ENCODE measurements around the gene OCA2. TPM values are rescaled to one million over a fixed set of nuclear protein-coding genes. Genes with fewer than 3 reads are reported as not detected.

OCA2 gene
- total RNA-seq, 1 experiment from 2014 or later = 0.09 TPM

GRCh38 chr15:27824841-27825422 lies 274.2 kb downstream of the OCA2 start:
- H3K27me3 ChIP-seq (replicated peaks; ENCODE audit: insufficient read depth, low read depth, low read length, poor library complexity) = no peaks in the 10 kb centered on the region
- no peak for TF ChIP-seq EZH2 (IDR thresholded peaks at IDR 0.05; ENCODE audit: borderline replicate concordance, low read depth, low read length, poor library complexity, severe bottlenecking)
- TF ChIP-seq, protein P1, sequence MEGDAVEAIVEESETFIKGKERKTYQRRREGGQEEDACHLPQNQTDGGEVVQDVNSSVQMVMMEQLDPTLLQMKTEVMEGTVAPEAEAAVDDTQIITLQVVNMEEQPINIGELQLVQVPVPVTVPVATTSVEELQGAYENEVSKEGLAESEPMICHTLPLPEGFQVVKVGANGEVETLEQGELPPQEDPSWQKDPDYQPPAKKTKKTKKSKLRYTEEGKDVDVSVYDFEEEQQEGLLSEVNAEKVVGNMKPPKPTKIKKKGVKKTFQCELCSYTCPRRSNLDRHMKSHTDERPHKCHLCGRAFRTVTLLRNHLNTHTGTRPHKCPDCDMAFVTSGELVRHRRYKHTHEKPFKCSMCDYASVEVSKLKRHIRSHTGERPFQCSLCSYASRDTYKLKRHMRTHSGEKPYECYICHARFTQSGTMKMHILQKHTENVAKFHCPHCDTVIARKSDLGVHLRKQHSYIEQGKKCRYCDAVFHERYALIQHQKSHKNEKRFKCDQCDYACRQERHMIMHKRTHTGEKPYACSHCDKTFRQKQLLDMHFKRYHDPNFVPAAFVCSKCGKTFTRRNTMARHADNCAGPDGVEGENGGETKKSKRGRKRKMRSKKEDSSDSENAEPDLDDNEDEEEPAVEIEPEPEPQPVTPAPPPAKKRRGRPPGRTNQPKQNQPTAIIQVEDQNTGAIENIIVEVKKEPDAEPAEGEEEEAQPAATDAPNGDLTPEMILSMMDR (conservative IDR thresholded peaks at IDR 0.05; ENCODE audit: low read depth, low read length) = no peak
- peaks cover 34% of the 10 kb centered on the region for H3K9me3 ChIP-seq (ENCODE audit: low read depth, low read length, poor library complexity, severe bottlenecking)
- intact Hi-C loops (cut with micrococcal nuclease; ENCODE audit: unreplicated experiment) = no loop called here
- ChIA-PET POLR2A (ENCODE audit: low non-redundant PET) (no interaction called here), CTCF (no interaction called here)
- H3K27ac ChIP-seq (ENCODE audit: low read depth, low read length, poor library complexity, severe bottlenecking) = no peak overlapping the region
- no peaks in the 10 kb centered on the region for H3K4me1 ChIP-seq (ENCODE audit: insufficient read depth, low read length, poor library complexity, severe bottlenecking)
- DNase-seq (ENCODE audit: low spot score) = no peak
- BruUV-seq (replicated peaks) = no TSS peak
- no peaks in the 10 kb centered on the region for H3K36me3 ChIP-seq (ENCODE audit: insufficient read depth, low read length, poor library complexity, severe bottlenecking)
- H3K4me3 ChIP-seq (ENCODE audit: low read depth, low read length, poor library complexity, severe bottlenecking) = no peak overlapping the region

DNA sequence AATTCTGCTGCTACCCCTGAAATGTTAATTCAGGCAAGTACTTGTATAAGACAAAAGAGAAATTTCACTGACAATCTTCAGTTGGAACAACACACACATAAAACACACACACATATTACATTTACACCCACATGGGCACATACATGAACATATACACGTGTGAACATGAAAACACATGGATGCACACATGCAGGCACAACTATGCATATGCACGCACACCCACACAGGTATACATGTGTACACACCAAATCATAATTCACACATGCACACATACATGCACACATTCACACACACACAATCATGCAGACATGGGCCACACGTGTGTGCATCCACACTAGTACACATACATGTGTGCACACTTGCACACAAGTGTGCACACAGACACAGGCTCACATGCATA lies 277.8 kb downstream of the OCA2 start:
- BruUV-seq (replicated peaks) = no TSS peak
- ChIA-PET CTCF (no interaction called here), POLR2A (ENCODE audit: low non-redundant PET) (no interaction called here)
- no peak overlapping the region for H3K27ac ChIP-seq (ENCODE audit: low read depth, low read length, poor library complexity, severe bottlenecking)
- H3K36me3 ChIP-seq (ENCODE audit: insufficient read depth, low read length, poor library complexity, severe bottlenecking) = no peaks in the 10 kb centered on the region
- DNase-seq (ENCODE audit: low spot score) = no peak
- no peaks in the 10 kb centered on the region for H3K4me1 ChIP-seq (ENCODE audit: insufficient read depth, low read length, poor library complexity, severe bottlenecking)
- TF ChIP-seq EZH2 (IDR thresholded peaks at IDR 0.05; ENCODE audit: borderline replicate concordance, low read depth, low read length, poor library complexity, severe bottlenecking) = no peak
- TF ChIP-seq, protein P1 (conservative IDR thresholded peaks at IDR 0.05; ENCODE audit: low read depth, low read length) = no peak
- H3K9me3 ChIP-seq (ENCODE audit: low read depth, low read length, poor library complexity, severe bottlenecking) = peaks cover 39% of the 10 kb centered on the region
- H3K27me3 ChIP-seq (replicated peaks; ENCODE audit: insufficient read depth, low read depth, low read length, poor library complexity) = no peaks in the 10 kb centered on the region
- intact Hi-C loops (cut with micrococcal nuclease; ENCODE audit: unreplicated experiment) = no loop called here
- H3K4me3 ChIP-seq (ENCODE audit: low read depth, low read length, poor library complexity, severe bottlenecking) = no peak overlapping the region

GRCh38 chr15:27820722-27821121 lies 278.4 kb downstream of the OCA2 start:
- no peaks in the 10 kb centered on the region for H3K27me3 ChIP-seq (replicated peaks; ENCODE audit: insufficient read depth, low read depth, low read length, poor library complexity)
- no peaks in the 10 kb centered on the region for H3K4me1 ChIP-seq (ENCODE audit: insufficient read depth, low read length, poor library complexity, severe bottlenecking)
- BruUV-seq (replicated peaks) = no TSS peak
- H3K36me3 ChIP-seq (ENCODE audit: insufficient read depth, low read length, poor library complexity, severe bottlenecking) = no peaks in the 10 kb centered on the region
- H3K4me3 ChIP-seq (ENCODE audit: low read depth, low read length, poor library complexity, severe bottlenecking) = no peak overlapping the region
- POLR2A ChIA-PET (ENCODE audit: low non-redundant PET) = no interaction called here
- no peak for DNase-seq (ENCODE audit: low spot score)
- CTCF ChIA-PET = no interaction called here
- H3K9me3 ChIP-seq (ENCODE audit: low read depth, low read length, poor library complexity, severe bottlenecking) = peaks cover 34% of the 10 kb centered on the region
- H3K27ac ChIP-seq (ENCODE audit: low read depth, low read length, poor library complexity, severe bottlenecking) = no peak overlapping the region
- intact Hi-C loops (cut with micrococcal nuclease; ENCODE audit: unreplicated experiment) = no loop called here
- no peak for TF ChIP-seq EZH2 (IDR thresholded peaks at IDR 0.05; ENCODE audit: borderline replicate concordance, low read depth, low read length, poor library complexity, severe bottlenecking)

- no peak for DNase-seq (ENCODE audit: low spot score)
- CTCF ChIA-PET = no interaction called here
- H3K4me3 ChIP-seq (ENCODE audit: low read depth, low read length, poor library complexity, severe bottlenecking) = no peak overlapping the region
- POLR2A ChIA-PET (ENCODE audit: low non-redundant PET) = no interaction called here
- TF ChIP-seq, protein P1 (conservative IDR thresholded peaks at IDR 0.05; ENCODE audit: low read depth, low read length) = no peak
- TF ChIP-seq EZH2 (IDR thresholded peaks at IDR 0.05; ENCODE audit: borderline replicate concordance, low read depth, low read length, poor library complexity, severe bottlenecking) = no peak
- no peaks in the 10 kb centered on the region for H3K27me3 ChIP-seq (replicated peaks; ENCODE audit: insufficient read depth, low read depth, low read length, poor library complexity)
- intact Hi-C loops (cut with micrococcal nuclease; ENCODE audit: unreplicated experiment) = no loop called here
- no peaks in the 10 kb centered on the region for H3K36me3 ChIP-seq (ENCODE audit: insufficient read depth, low read length, poor library complexity, severe bottlenecking)
- BruUV-seq (replicated peaks) = no TSS peak
- H3K4me1 ChIP-seq (ENCODE audit: insufficient read depth, low read length, poor library complexity, severe bottlenecking) = no peaks in the 10 kb centered on the region
- H3K27ac ChIP-seq (ENCODE audit: low read depth, low read length, poor library complexity, severe bottlenecking) = no peak overlapping the region
- peaks cover 29% of the 10 kb centered on the region for H3K9me3 ChIP-seq (ENCODE audit: low read depth, low read length, poor library complexity, severe bottlenecking)
Measured at GRCh38 chr15:27820232-27820631, 278.9 kb downstream of the OCA2 start.
